ENCODE measurements around the gene AACS.

The AACS gene

DNA sequence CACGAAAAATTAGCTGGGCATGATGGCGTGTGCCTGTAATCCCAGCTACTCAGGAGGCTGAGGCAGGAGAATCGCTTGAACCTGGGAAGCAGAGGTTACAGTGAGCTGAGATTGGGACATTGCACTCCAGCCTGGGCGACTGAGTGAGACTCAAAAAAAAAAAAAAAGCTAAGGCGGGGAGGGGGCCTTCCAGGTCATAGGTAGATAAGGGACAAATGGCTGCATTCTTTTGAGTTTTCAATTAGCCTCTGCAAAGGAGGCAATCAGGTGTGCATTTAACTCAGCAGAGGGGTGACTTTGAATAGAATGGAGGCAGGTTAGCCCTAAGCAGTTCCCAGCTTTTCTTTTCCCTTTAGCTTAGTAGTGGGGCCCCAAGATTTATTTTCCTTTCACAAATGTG is 743 bp upstream of the AACS start:
- H3K4me1 ChIP-seq (ENCODE audit: insufficient read depth, poor library complexity, severe bottlenecking), result no peaks in the 10 kb centered on the region
- H3K9me3 ChIP-seq (ENCODE audit: severe bottlenecking), result no peaks in the 10 kb centered on the region
- no peaks in the 10 kb centered on the region for H3K36me3 ChIP-seq (ENCODE audit: low read depth)
- H3K27me3 ChIP-seq (ENCODE audit: insufficient read depth, poor library complexity, severe bottlenecking), result no peaks in the 10 kb centered on the region
- peak overlapping the region; percentile 67 for H3K4me3 ChIP-seq (ENCODE audit: severe bottlenecking)
- ATAC-seq (ENCODE audit: low read depth) (no peak), DNase-seq (ENCODE audit: low spot score) (no peak)
- H3K27ac ChIP-seq (ENCODE audit: poor library complexity, severe bottlenecking), result no peak overlapping the region
- TF ChIP-seq, protein P1, sequence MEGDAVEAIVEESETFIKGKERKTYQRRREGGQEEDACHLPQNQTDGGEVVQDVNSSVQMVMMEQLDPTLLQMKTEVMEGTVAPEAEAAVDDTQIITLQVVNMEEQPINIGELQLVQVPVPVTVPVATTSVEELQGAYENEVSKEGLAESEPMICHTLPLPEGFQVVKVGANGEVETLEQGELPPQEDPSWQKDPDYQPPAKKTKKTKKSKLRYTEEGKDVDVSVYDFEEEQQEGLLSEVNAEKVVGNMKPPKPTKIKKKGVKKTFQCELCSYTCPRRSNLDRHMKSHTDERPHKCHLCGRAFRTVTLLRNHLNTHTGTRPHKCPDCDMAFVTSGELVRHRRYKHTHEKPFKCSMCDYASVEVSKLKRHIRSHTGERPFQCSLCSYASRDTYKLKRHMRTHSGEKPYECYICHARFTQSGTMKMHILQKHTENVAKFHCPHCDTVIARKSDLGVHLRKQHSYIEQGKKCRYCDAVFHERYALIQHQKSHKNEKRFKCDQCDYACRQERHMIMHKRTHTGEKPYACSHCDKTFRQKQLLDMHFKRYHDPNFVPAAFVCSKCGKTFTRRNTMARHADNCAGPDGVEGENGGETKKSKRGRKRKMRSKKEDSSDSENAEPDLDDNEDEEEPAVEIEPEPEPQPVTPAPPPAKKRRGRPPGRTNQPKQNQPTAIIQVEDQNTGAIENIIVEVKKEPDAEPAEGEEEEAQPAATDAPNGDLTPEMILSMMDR (IDR thresholded peaks at IDR 0.05; ENCODE audit: poor library complexity, severe bottlenecking), result no peak

DNA sequence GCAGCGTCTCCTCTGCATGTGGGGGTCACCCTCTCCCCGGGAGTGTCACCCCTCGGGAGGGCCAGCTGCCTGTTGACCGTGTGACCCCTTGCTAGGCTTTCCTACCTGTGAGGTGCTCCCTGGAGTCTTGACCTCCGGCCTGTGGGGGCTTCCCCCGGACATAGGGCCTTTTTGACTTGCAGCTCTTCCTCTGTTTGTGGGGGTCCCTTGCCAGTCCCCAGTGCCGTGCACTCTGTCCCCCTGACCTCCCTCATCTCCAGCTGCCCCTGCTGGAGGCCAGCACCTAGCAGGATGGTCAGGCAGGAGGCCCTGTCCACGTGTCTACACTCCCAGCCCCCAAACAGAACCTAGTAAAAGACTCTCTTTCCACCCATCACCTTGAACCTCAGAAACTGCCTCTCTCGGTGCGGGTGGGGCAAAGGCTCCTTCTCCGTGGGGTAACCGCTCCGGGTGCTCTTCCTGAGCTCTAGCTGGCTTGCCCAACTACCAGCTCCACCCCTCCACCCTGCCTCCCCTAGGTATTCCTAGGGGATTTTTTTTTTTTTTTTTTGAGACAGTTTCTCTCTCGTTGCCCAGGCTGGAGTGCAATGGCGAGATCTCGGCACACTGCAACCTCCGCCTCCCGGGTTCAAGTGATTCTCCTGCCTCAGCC is 810 bp downstream of the AACS start:
- Histone ChIP-seq H3K4me3 (ENCODE audit: severe bottlenecking) (peak overlapping the region; percentile 67), H3K27ac (ENCODE audit: poor library complexity, severe bottlenecking) (peak overlapping the region; percentile 19), H3K9me3 (ENCODE audit: severe bottlenecking) (no peaks in the 10 kb centered on the region), H3K27me3 (ENCODE audit: insufficient read depth, poor library complexity, severe bottlenecking) (no peaks in the 10 kb centered on the region), H3K4me1 (ENCODE audit: insufficient read depth, poor library complexity, severe bottlenecking) (no peaks in the 10 kb centered on the region), H3K36me3 (ENCODE audit: low read depth) (peaks cover 4% of the 10 kb centered on the region; the same call in 1 of the 2 replicates)
- no peak for ATAC-seq (ENCODE audit: low read depth)
- TF ChIP-seq, protein P1 (IDR thresholded peaks at IDR 0.05; ENCODE audit: poor library complexity, severe bottlenecking), result no peak
- DNase-seq (ENCODE audit: low spot score), result no peak

DNA sequence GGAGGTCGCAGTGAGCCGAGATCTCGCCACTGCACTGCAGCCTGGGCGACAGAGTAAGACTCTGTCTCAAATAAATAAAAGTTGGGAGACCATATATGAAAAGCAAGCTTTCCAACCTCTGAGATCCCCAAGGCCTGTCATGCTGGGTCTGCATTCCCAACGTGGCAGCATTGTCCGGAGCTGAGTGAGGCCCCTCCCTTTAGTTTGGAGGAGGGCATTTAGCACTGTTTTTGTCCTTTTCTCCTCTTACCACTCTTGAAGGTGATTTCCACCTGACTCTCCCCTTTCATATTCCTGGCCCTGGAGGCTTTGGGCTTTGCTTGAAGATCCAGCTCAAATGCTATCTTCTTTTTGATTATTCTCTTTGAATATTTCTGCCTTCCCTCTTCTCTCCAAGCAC is 3.2 kb downstream of the AACS start:
- ATAC-seq (ENCODE audit: low read depth), result no peak
- H3K27me3 ChIP-seq (ENCODE audit: insufficient read depth, poor library complexity, severe bottlenecking), result no peaks in the 10 kb centered on the region
- H3K27ac ChIP-seq (ENCODE audit: poor library complexity, severe bottlenecking), result no peak overlapping the region
- no peaks in the 10 kb centered on the region for H3K9me3 ChIP-seq (ENCODE audit: severe bottlenecking)
- no peaks in the 10 kb centered on the region for H3K4me1 ChIP-seq (ENCODE audit: insufficient read depth, poor library complexity, severe bottlenecking)
- peaks cover 9% of the 10 kb centered on the region; the same call in 1 of the 2 replicates for H3K36me3 ChIP-seq (ENCODE audit: low read depth)
- DNase-seq (ENCODE audit: low spot score), result no peak
- TF ChIP-seq, protein P1 (IDR thresholded peaks at IDR 0.05; ENCODE audit: poor library complexity, severe bottlenecking), result no peak
- no peak overlapping the region for H3K4me3 ChIP-seq (ENCODE audit: severe bottlenecking)

DNA sequence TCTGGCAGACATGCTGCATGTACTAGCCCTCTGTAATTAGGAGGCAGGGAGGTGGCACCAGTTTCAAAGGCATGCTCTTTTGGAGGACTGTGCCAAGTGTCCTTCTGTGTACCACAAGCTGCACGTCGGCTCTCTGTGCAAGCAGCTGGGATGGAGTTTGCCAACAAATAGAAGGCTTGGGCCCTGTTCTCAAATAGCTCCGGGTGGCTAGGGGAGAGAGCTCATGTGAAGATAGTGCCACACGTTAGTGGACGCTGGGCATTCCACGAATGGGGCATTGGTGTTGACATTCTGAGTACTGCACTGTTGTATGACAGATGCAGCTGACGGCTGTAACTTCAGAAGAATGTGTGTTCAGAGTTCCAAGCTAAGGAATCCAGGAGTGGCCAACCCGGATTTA is 4.4 kb downstream of the AACS start:
- Histone ChIP-seq H3K4me1 (ENCODE audit: insufficient read depth, poor library complexity, severe bottlenecking) (no peaks in the 10 kb centered on the region), H3K27me3 (ENCODE audit: insufficient read depth, poor library complexity, severe bottlenecking) (no peaks in the 10 kb centered on the region), H3K9me3 (ENCODE audit: severe bottlenecking) (no peaks in the 10 kb centered on the region), H3K36me3 (ENCODE audit: low read depth) (peaks cover 19% of the 10 kb centered on the region), H3K4me3 (ENCODE audit: severe bottlenecking) (no peak overlapping the region), H3K27ac (ENCODE audit: poor library complexity, severe bottlenecking) (no peak overlapping the region)
- ATAC-seq (ENCODE audit: low read depth), result no peak
- no peak for DNase-seq (ENCODE audit: low spot score)
- TF ChIP-seq, protein P1 (IDR thresholded peaks at IDR 0.05; ENCODE audit: poor library complexity, severe bottlenecking), result no peak

DNA sequence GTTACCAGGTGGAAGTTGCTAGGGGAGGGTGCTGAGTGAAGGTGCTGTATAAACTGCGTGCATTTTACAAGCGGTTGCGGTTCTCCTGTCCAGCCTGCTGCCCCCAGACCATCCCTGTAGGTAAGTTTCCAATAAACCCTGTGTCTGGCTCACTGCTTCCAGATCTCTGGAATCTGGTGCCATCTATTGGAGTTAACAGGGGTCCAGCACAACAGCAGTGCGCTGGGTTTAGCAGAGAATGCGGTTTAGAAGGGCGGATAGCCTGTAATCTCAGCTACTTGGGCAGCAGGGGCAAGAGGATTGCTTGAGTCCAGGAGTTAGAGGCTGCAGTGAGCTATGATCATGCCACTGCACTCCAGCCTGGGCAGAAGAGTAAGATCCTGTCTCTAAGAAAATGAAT is 4.9 kb downstream of the AACS start:
- ATAC-seq (ENCODE audit: low read depth) (no peak), DNase-seq (ENCODE audit: low spot score) (no peak)

More for the DNA sequence above, 4.9 kb downstream of the AACS start:
- H3K9me3 ChIP-seq (ENCODE audit: severe bottlenecking), result no peaks in the 10 kb centered on the region
- TF ChIP-seq, protein P1 (IDR thresholded peaks at IDR 0.05; ENCODE audit: poor library complexity, severe bottlenecking), result no peak
- no peak overlapping the region for H3K4me3 ChIP-seq (ENCODE audit: severe bottlenecking)
- no peaks in the 10 kb centered on the region for H3K27me3 ChIP-seq (ENCODE audit: insufficient read depth, poor library complexity, severe bottlenecking)
- H3K36me3 ChIP-seq (ENCODE audit: low read depth), result peaks cover 19% of the 10 kb centered on the region
- no peak overlapping the region for H3K27ac ChIP-seq (ENCODE audit: poor library complexity, severe bottlenecking)
- H3K4me1 ChIP-seq (ENCODE audit: insufficient read depth, poor library complexity, severe bottlenecking), result no peaks in the 10 kb centered on the region

All from RWPE2 (cell line).